NT2/D1 (cell line): ENCODE measurements around the gene COL1A1.

ENCODE experiments used
- SUZ12 ChIP-seq: IDR thresholded peaks from 2 replicates; pipeline ENCODE4 v1.6.1; 2011; ENCODE audit not compliant: insufficient read length, insufficient read depth; ENCODE audit errors: extremely low read depth
- ZNF274 ChIP-seq: IDR thresholded peaks from 2 replicates; pipeline ENCODE4 v1.6.1; 2011; ENCODE audit warnings: mild to moderate bottlenecking, low read depth, low read length

GRCh38 chr17:50211249-50212120, 10.1 kb upstream of the COL1A1 start:
- no peak for TF ChIP-seq SUZ12
- TF ChIP-seq ZNF274: no peak
